HG02588 (cell line): ENCODE results near the gene OR11H12.
"Not testable (repeated sequence)": the region's sequence is repeated elsewhere in the genome, so short reads cannot be mapped to it uniquely, and the experiment has no call there.

Source experiments
- ATAC-seq: cut with Tn5 transposase; IDR thresholded peaks from one replicate; pipeline ENCODE4 v1.9.1; 2021; ENCODE audit warnings: mild to moderate bottlenecking, moderate library complexity; ENCODE audit not compliant: unreplicated experiment

The OR11H12 gene

GRCh38 chr14:18600817-18601216, at the start of gene OR11H12:
Gene OR11H12 (plus strand): TSS chr14:18601117. CDS start chr14:18601117, 0 bp downstream.
- ATAC-seq, result not testable (repeated sequence)

- ATAC-seq, result not testable (repeated sequence)
Measured at GRCh38 chr14:18582908-18583307, 18.0 kb upstream of the OR11H12 start.

- ATAC-seq, result not testable (repeated sequence)
Measured at GRCh38 chr14:18626610-18627213, 25.8 kb downstream of the OR11H12 start.

GRCh38 chr14:18636066-18636465, 35.1 kb downstream of the OR11H12 start:
- not testable (repeated sequence) for ATAC-seq

GRCh38 chr14:18638032-18638431, 37.1 kb downstream of the OR11H12 start:
- not testable (repeated sequence) for ATAC-seq

GRCh38 chr14:18638785-18639184, 37.9 kb downstream of the OR11H12 start:
- ATAC-seq, result not testable (repeated sequence)

GRCh38 chr14:18646075-18646730, 45.3 kb downstream of the OR11H12 start:
- ATAC-seq, result not testable (repeated sequence)
